ENCODE data around the gene CALHM6. TPM values are rescaled to one million over a fixed set of nuclear protein-coding genes. Genes with fewer than 3 reads are reported as not detected.

CALHM6 gene
- total and polyA plus RNA-seq, 9 of the 15 experiments (the other 6 are each of a cell fraction or from before 2014, with no cell fraction given) = 0.24 TPM; not detected in 8

DNA sequence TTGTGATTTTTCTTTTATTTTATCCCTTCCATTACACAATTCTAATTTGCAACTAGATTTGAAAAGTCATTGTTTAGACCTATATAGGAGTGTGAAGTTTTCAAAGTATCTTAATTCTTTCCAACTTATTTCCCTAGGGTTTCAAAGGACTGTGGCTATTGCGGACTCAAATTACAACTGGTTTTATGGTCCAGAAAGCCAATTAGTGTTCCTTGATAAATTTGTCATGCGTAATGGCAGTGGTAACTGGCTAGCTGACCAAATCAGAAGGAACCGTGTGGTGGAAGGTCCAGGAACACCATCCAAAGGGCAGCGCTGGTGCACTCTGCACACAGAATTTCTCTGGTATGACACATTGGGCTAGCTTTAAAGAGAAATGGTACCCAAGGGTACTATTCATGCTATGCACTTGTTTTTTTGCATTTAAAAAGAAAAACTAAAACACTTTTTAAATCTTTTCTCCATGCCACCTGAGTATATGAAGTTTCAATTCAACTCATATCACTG is 27.9 kb upstream of the CALHM6 start (continued):
- TF ChIP-seq ETV6 (IDR thresholded peaks at IDR 0.05; ENCODE audit: borderline replicate concordance in 1 of 2, low read depth in 2 of 2, low read length in 1 of 2) = no peak
- TF ChIP-seq ETV6 (CRISPR knock-in tag; IDR thresholded peaks at IDR 0.05; ENCODE audit: borderline replicate concordance) = no peak

DNA sequence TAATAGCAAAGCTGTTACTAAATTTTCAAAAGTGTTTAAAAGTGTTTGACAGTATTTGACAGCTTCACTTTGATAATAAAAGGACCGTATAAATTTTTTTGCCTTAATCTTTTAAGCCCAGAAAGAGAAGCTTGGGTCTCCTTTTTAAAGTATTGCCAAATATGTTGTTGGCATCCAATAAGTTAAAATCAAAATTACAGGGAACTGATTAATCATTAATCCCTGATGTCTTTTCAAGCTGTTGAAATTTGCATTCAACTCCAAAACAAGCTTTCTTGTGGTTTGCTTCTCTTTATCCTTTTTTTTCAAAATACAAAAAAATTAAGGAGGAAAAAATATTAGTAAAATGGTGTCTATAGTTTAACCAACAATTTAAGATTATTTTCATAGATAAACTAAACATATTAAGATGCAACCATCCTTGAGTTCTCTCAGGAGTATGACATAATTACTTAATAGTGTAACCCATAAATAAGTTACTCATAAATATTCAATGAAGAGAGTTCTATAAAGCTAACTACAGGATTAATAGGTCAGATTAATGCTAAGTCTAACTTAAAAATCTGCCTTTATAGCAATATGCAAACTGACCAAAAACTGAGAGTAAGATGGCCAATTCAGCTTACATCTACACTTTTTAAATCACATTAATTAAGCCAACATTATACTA is 27.0 kb upstream of the CALHM6 start:
- no peak for DNase-seq (ENCODE audit: extremely low read depth in 1 of 4, low spot score in 3 of 4)
- ChIA-PET CTCF (ENCODE audit: low intra/inter-chr PET ratio) (no interaction called here), POLR2A (interaction anchor here (1.3 kb wide), 1 partner anchor 12 kb away, joined by 3 read pairs; no protein-coding TSS in a partner anchor)
- H3K79me2 ChIP-seq (ENCODE audit: control insufficient read depth, insufficient read depth, low read length) = no peaks in the 10 kb centered on the region
- WGBS (ENCODE audit: insufficient coverage, low coverage, missing lambda C conversion rate) = 0% methylated on average over 1 of the region's 1 CpG
- intact Hi-C loops (cut with micrococcal nuclease) (no loop called here), in situ Hi-C loops (cut with MboI) (no loop called here)
- no peaks in the 10 kb centered on the region for H3K9me3 ChIP-seq (replicated peaks; ENCODE audit: control insufficient read depth, insufficient read depth, low read depth, low read length)
- no peak for ATAC-seq
- no peak overlapping the region for H2AFZ ChIP-seq (ENCODE audit: low read depth, low read length)
- H3K27ac ChIP-seq (ENCODE audit: extremely low read depth, low read depth, low read length) = no peak overlapping the region
- FAIRE-seq = no peak
- no peaks in the 10 kb centered on the region for H4K20me1 ChIP-seq (replicated peaks; ENCODE audit: control insufficient read depth, insufficient read depth, low read length)
- no peaks in the 10 kb centered on the region for H3K36me3 ChIP-seq (ENCODE audit: control insufficient read depth, insufficient read depth, low read length)
- H3K9ac ChIP-seq (ENCODE audit: insufficient read depth in 1 of 2, low read depth in 2 of 2, low read length in 2 of 2) = no peak overlapping the region
- H3K4me1 ChIP-seq (replicated peaks in 1 of 2; ENCODE audit: control insufficient read depth in 2 of 2, insufficient read depth in 2 of 2, low read length in 2 of 2) = no peaks in the 10 kb centered on the region
- H3K9me1 ChIP-seq (ENCODE audit: control insufficient read depth, insufficient read depth, low read length) = no peaks in the 10 kb centered on the region
- H3K4me3 ChIP-seq = no peak overlapping the region
- TF ChIP-seq GTF2F1 (IDR thresholded peaks at IDR 0.05; ENCODE audit: low read depth, low read length) = no peak
- TF ChIP-seq, protein P1, sequence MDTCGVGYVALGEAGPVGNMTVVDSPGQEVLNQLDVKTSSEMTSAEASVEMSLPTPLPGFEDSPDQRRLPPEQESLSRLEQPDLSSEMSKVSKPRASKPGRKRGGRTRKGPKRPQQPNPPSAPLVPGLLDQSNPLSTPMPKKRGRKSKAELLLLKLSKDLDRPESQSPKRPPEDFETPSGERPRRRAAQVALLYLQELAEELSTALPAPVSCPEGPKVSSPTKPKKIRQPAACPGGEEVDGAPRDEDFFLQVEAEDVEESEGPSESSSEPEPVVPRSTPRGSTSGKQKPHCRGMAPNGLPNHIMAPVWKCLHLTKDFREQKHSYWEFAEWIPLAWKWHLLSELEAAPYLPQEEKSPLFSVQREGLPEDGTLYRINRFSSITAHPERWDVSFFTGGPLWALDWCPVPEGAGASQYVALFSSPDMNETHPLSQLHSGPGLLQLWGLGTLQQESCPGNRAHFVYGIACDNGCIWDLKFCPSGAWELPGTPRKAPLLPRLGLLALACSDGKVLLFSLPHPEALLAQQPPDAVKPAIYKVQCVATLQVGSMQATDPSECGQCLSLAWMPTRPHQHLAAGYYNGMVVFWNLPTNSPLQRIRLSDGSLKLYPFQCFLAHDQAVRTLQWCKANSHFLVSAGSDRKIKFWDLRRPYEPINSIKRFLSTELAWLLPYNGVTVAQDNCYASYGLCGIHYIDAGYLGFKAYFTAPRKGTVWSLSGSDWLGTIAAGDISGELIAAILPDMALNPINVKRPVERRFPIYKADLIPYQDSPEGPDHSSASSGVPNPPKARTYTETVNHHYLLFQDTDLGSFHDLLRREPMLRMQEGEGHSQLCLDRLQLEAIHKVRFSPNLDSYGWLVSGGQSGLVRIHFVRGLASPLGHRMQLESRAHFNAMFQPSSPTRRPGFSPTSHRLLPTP (IDR thresholded peaks at IDR 0.05; ENCODE audit: borderline replicate concordance, extremely low read depth, insufficient read length) = no peak
- no peak for TF ChIP-seq ZSCAN29 (IDR thresholded peaks at IDR 0.05)
- TF ChIP-seq XRCC5 (IDR thresholded peaks at IDR 0.05; ENCODE audit: low read depth, low read length) = no peak
- TF ChIP-seq NUFIP1 (IDR thresholded peaks at IDR 0.05; ENCODE audit: partially characterized antibody) = no peak
- TF ChIP-seq ZKSCAN1 (IDR thresholded peaks at IDR 0.05; ENCODE audit: low read depth, low read length) = no peak
- H3K27me3 ChIP-seq (ENCODE audit: control insufficient read depth in 2 of 2, insufficient read depth in 2 of 2, low read length in 2 of 2) = peaks cover 0 to 9% of the 10 kb centered on the region in 2 experiments; a peak in 1 of 5 replicates
- no peak overlapping the region for H3K4me2 ChIP-seq (ENCODE audit: insufficient read depth, low read length)
- no TSS peak for BruUV-seq (replicated peaks)
